HFFc6 (cell line): ENCODE results near the gene LAIR1. TPM values are rescaled to one million over a fixed set of nuclear protein-coding genes. Genes with fewer than 3 reads are reported as not detected.

Experiments used
- DNase-seq: peaks from one replicate; pipeline ENCODE4 v3.0.0-alpha.2; 2018
- H3K27ac Mint-ChIP-seq: 2 replicates; pipeline ENCODE4 v1.8.0; 2020; ENCODE audit warnings: mild to moderate bottlenecking, mixed read lengths
- H3K27me3 Mint-ChIP-seq: 2 replicates; pipeline ENCODE4 v1.8.0; 2021; ENCODE audit warnings: mild to moderate bottlenecking, moderate library complexity, mixed read lengths; ENCODE audit not compliant: insufficient read depth
- H3K36me3 Mint-ChIP-seq: 2 replicates; pipeline ENCODE4 v1.8.0; 2021; ENCODE audit warnings: low read depth, mixed read lengths
- H3K4me1 Mint-ChIP-seq: 2 replicates; pipeline ENCODE4 v1.8.0; 2020; ENCODE audit warnings: low read depth, mixed read lengths
- H3K4me3 Mint-ChIP-seq: 2 replicates; pipeline ENCODE4 v1.8.0; 2020; ENCODE audit warnings: mild to moderate bottlenecking, moderate library complexity, mixed read lengths
- H3K9me3 Mint-ChIP-seq: 2 replicates; pipeline ENCODE4 v1.8.0; 2020; ENCODE audit warnings: mild to moderate bottlenecking, mixed read lengths
- CTCF ChIP-seq: fragments of 200-600 bp; sonication (generic); IDR thresholded peaks from 2 replicates; pipeline ENCODE4 v1.5.0; 2021; ENCODE audit warnings: antibody characterized with exemption, mild to moderate bottlenecking
- total RNA-seq, 6 experiments: library from RNA; stranded (reverse); fragmentation: NEBNext Ultra II Directional; extraction: Animal tissue kit (Norgen Biotek cat#: 25700); gene quantifications; 2 replicates in 1 of 6; 3 replicates in 5 of 6; pipeline ENCODE4 v1.2.3, GENCODE V29; 2021

The LAIR1 gene
- total RNA-seq, 6 experiments from 2014 or later, result not detected

- TF ChIP-seq CTCF, result no peak
- DNase-seq, result no peak
- Mint-ChIP-seq H3K9me3 (peaks cover 4% of the 10 kb centered on the region; the same call in 1 of the 2 replicates), H3K4me3 (no peak overlapping the region), H3K4me1 (no peaks in the 10 kb centered on the region), H3K27me3 (peaks cover 40% of the 10 kb centered on the region), H3K36me3 (no peaks in the 10 kb centered on the region), H3K27ac (no peak overlapping the region)
Measured at GRCh38 chr19:54335979-54336892, 28.5 kb downstream of the LAIR1 start.

- Mint-ChIP-seq H3K36me3 (no peaks in the 10 kb centered on the region), H3K4me1 (no peaks in the 10 kb centered on the region), H3K27me3 (peaks cover 42% of the 10 kb centered on the region), H3K27ac (no peak overlapping the region), H3K9me3 (peaks cover 4% of the 10 kb centered on the region; the same call in 1 of the 2 replicates), H3K4me3 (no peak overlapping the region)
- TF ChIP-seq CTCF, result no peak
- no peak for DNase-seq
Measured at GRCh38 chr19:54335164-54335563, 29.6 kb downstream of the LAIR1 start.

- H3K9me3 Mint-ChIP-seq, result peaks cover 4% of the 10 kb centered on the region; the same call in 1 of the 2 replicates
- peaks cover 30% of the 10 kb centered on the region for H3K27me3 Mint-ChIP-seq
- H3K27ac Mint-ChIP-seq, result no peak overlapping the region
- H3K4me3 Mint-ChIP-seq, result no peak overlapping the region
- no peak for TF ChIP-seq CTCF
- H3K4me1 Mint-ChIP-seq, result no peaks in the 10 kb centered on the region
- no peak for DNase-seq
- H3K36me3 Mint-ChIP-seq, result no peaks in the 10 kb centered on the region
Measured at GRCh38 chr19:54333586-54334298, 31.0 kb downstream of the LAIR1 start.

- no peak for TF ChIP-seq CTCF
Measured at GRCh38 chr19:54332149-54332548, 32.6 kb downstream of the LAIR1 start.

GRCh38 chr19:54331626-54332025 is 33.1 kb downstream of the LAIR1 start:
- Mint-ChIP-seq H3K9me3 (no peaks in the 10 kb centered on the region), H3K4me3 (no peak overlapping the region), H3K4me1 (no peaks in the 10 kb centered on the region), H3K27ac (no peak overlapping the region), H3K36me3 (no peaks in the 10 kb centered on the region), H3K27me3 (peaks cover 29% of the 10 kb centered on the region)
- TF ChIP-seq CTCF, result no peak
- DNase-seq, result no peak

More at GRCh38 chr19:54332149-54332548, 32.6 kb downstream of the LAIR1 start:
- H3K4me1 Mint-ChIP-seq, result no peaks in the 10 kb centered on the region
- H3K36me3 Mint-ChIP-seq, result no peaks in the 10 kb centered on the region
- no peak overlapping the region for H3K4me3 Mint-ChIP-seq
- H3K9me3 Mint-ChIP-seq, result no peaks in the 10 kb centered on the region
- no peak for DNase-seq
- peaks cover 27% of the 10 kb centered on the region for H3K27me3 Mint-ChIP-seq
- no peak overlapping the region for H3K27ac Mint-ChIP-seq
